MM.1S (cell line): Measurements from ENCODE around the gene CCNYL1.
"Not testable (repeated sequence)": the region's sequence is repeated elsewhere in the genome, so short reads cannot be mapped to it uniquely, and the experiment has no call there.

ENCODE experiments used
- DNase-seq: peaks from one replicate; pipeline ENCODE4 v3.0.0-alpha.2; 2015
- H2AFZ ChIP-seq: fragments of 300-600 bp; sonication (generic); 2 replicates; pipeline ENCODE4 v1.6.0; 2016; ENCODE audit warnings: antibody characterized with exemption, low read length
- H3F3A ChIP-seq: fragments of 300-600 bp; sonication (generic); 2 replicates; pipeline ENCODE4 v1.6.1; 2016; ENCODE audit warnings: mild to moderate bottlenecking, antibody characterized with exemption, low read length, moderate library complexity, mixed read lengths; ENCODE audit not compliant: insufficient read depth
- H3K27ac ChIP-seq: fragments of 300-600 bp; sonication (generic); 2 replicates; pipeline ENCODE4 v1.5.1; 2016; ENCODE audit warnings: mild to moderate bottlenecking, low read length
- H3K27me3 ChIP-seq: fragments of 300-600 bp; sonication (generic); replicated peaks from 2 replicates; pipeline ENCODE4 v1.6.0; 2016; ENCODE audit warnings: low read length; ENCODE audit not compliant: insufficient read depth
- H3K36me3 ChIP-seq: fragments of 300-600 bp; sonication (generic); replicated peaks from 2 replicates; pipeline ENCODE4 v1.6.1; 2016; ENCODE audit warnings: mild to moderate bottlenecking, low read length, mixed read lengths; ENCODE audit not compliant: insufficient read depth
- H3K4me1 ChIP-seq: fragments of 300-600 bp; sonication (generic); 2 replicates; pipeline ENCODE4 v1.6.1; 2016; ENCODE audit warnings: low read length, mixed read lengths
- H3K4me2 ChIP-seq: fragments of 300-600 bp; sonication (generic); 2 replicates; pipeline ENCODE4 v1.6.0; 2016; ENCODE audit warnings: low read depth, low read length
- H3K4me3 ChIP-seq: fragments of 300-600 bp; sonication (generic); 2 replicates; pipeline ENCODE4 v1.5.1; 2016; ENCODE audit warnings: low read length, mixed read lengths
- H3K79me2 ChIP-seq: fragments of 300-600 bp; sonication (generic); 2 replicates; pipeline ENCODE4 v1.6.1; 2016; ENCODE audit warnings: mixed run types, low read length, mixed read lengths
- H3K9ac ChIP-seq: fragments of 300-600 bp; sonication (generic); 2 replicates; pipeline ENCODE4 v1.6.1; 2016; ENCODE audit warnings: low read length, mixed read lengths
- H3K9me2 ChIP-seq: fragments of 300-600 bp; sonication (generic); replicated peaks from 2 replicates; pipeline ENCODE4 v1.6.1; 2016; ENCODE audit warnings: mild to moderate bottlenecking, low read length, mixed read lengths; ENCODE audit not compliant: insufficient read depth
- H3K9me3 ChIP-seq: fragments of 300-600 bp; sonication (generic); replicated peaks from 2 replicates; pipeline ENCODE4 v1.6.1; 2016; ENCODE audit warnings: mild to moderate bottlenecking, low read length, mixed read lengths; ENCODE audit not compliant: insufficient read depth
- H4K20me1 ChIP-seq: fragments of 300-600 bp; sonication (generic); 2 replicates; pipeline ENCODE4 v1.6.1; 2016; ENCODE audit warnings: mild to moderate bottlenecking, low read length, moderate library complexity, mixed read lengths; ENCODE audit not compliant: insufficient read depth
- CTCF ChIP-seq: fragments of 300-600 bp; sonication (generic); IDR thresholded peaks from 2 replicates; pipeline ENCODE4 v1.5.1; 2016; ENCODE audit warnings: antibody characterized with exemption, low read length, mixed read lengths
- EZH2 ChIP-seq: fragments of 300-600 bp; sonication (generic); optimal IDR thresholded peaks from 2 replicates; pipeline ENCODE3; 2017; ENCODE audit warnings: low read depth, mild to moderate bottlenecking, antibody characterized with exemption, low read length, mixed read lengths
- EZH2phosphoT487 ChIP-seq: fragments of 300-600 bp; sonication (generic); IDR thresholded peaks from 2 replicates; pipeline ENCODE4 v1.6.1; 2018; ENCODE audit warnings: antibody characterized with exemption, low read length

CCNYL1 gene

DNA sequence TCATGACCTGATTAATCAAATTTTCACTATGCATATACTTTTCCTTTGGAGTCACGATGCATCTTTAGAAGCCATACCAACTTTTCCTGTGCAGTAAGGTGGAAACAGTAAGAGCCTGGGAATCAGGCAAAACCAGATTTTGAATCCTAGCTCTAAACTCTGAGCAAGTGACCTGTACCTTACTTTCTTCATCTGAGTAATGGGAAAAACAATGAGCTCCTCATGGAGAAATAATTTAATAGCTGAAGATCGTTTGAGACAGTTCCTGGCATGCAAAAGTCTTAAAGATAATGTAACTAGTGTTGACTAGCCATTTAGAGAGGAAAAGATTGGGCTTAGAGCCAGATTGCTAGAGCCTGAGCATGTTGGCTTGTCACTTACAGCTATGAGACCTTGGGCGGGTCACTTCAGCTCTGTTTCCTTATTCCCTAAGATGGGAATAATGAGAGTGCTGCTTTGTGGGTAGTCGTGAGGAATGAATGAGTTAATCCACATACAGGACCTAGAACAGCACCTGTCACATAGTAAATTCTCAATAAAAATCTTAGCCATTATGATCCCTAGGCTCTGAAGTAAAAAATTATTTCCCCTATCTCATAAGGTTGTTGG, 17.7 kb upstream of the CCNYL1 start:
- H3K9me2 ChIP-seq: no peaks in the 10 kb centered on the region
- H3K9me3 ChIP-seq: no peaks in the 10 kb centered on the region
- H4K20me1 ChIP-seq: no peaks in the 10 kb centered on the region
- no peak for TF ChIP-seq EZH2phosphoT487
- no peak for TF ChIP-seq EZH2
- TF ChIP-seq CTCF: no peak
- H2AFZ ChIP-seq: no peak overlapping the region
- H3K36me3 ChIP-seq: no peaks in the 10 kb centered on the region
- no peaks in the 10 kb centered on the region for H3F3A ChIP-seq
- no peaks in the 10 kb centered on the region for H3K27me3 ChIP-seq
- DNase-seq: no peak
- no peak overlapping the region for H3K9ac ChIP-seq
- H3K79me2 ChIP-seq: no peaks in the 10 kb centered on the region
- no peak overlapping the region for H3K4me3 ChIP-seq
- no peak overlapping the region for H3K27ac ChIP-seq
- H3K4me2 ChIP-seq: no peak overlapping the region
- H3K4me1 ChIP-seq: no peaks in the 10 kb centered on the region

DNA sequence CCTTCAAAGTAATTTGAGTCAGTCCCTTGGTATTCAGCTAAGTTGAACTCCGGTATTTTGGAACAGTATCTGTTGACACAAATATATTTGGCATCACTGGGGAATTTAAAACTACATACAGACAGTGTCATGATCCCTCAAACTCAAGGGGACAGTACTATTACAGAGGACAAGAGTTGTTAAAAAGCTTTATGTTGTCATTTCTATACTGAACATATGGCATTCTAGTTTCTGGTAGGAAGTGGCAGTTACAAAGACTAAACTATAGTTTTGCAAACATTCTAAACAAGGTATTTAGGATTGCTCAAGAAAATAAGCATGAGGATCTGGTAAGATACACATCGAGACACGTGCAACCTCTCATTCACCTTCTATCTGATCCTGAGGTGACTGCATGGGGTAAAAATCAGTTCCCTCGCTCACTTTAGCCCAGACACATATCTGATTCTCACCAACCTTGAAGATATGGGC, 16.6 kb upstream of the CCNYL1 start:
- TF ChIP-seq CTCF: no peak
- TF ChIP-seq EZH2phosphoT487: no peak
- no peak for TF ChIP-seq EZH2
- Histone ChIP-seq H3K79me2 (no peaks in the 10 kb centered on the region), H3K27ac (no peak overlapping the region), H2AFZ (peak overlapping the region; percentile 41), H3K4me2 (no peak overlapping the region), H4K20me1 (no peaks in the 10 kb centered on the region), H3K4me1 (no peaks in the 10 kb centered on the region), H3K9me2 (no peaks in the 10 kb centered on the region), H3K36me3 (no peaks in the 10 kb centered on the region), H3K4me3 (no peak overlapping the region), H3K9me3 (no peaks in the 10 kb centered on the region), H3K9ac (no peak overlapping the region), H3K27me3 (no peaks in the 10 kb centered on the region), H3F3A (no peaks in the 10 kb centered on the region)
- DNase-seq: no peak

GRCh38 chr2:207695293-207695692, 16.1 kb upstream of the CCNYL1 start:
- Histone ChIP-seq H3K4me1 (no peaks in the 10 kb centered on the region), H3K79me2 (no peaks in the 10 kb centered on the region), H3K4me3 (no peak overlapping the region), H3K36me3 (no peaks in the 10 kb centered on the region), H3K9me3 (no peaks in the 10 kb centered on the region), H3K27ac (no peak overlapping the region), H3F3A (no peaks in the 10 kb centered on the region), H3K9me2 (no peaks in the 10 kb centered on the region), H3K27me3 (no peaks in the 10 kb centered on the region), H3K4me2 (no peak overlapping the region), H3K9ac (no peak overlapping the region), H4K20me1 (no peaks in the 10 kb centered on the region), H2AFZ (peak overlapping the region; percentile 41)
- no peak for DNase-seq
- TF ChIP-seq EZH2phosphoT487 (no peak), EZH2 (no peak), CTCF (no peak)

DNA sequence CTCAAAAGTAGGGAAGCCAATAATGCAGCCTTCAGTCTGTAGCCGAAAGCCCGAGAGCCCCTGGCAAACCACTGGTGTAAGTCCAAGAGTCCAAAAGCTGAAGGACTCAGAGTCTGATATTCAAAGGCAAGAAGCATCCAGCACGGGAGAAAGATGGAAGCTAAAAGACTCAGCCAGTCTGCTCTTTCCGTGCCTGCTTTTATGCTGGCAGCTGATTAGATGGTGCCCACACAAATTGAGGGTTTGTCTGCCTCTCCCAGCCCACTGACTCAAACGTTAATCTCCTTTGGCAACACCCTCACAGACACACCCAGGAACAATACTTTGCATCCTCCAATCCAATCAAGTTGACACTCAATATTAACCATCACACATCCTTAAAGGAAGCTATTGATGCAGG, 14.5 kb upstream of the CCNYL1 start:
- not testable (repeated sequence) for H3K4me1 ChIP-seq, H3F3A ChIP-seq, H3K4me3 ChIP-seq, DNase-seq, H3K36me3 ChIP-seq, H3K4me2 ChIP-seq, H3K27me3 ChIP-seq, H3K9ac ChIP-seq, H3K27ac ChIP-seq, H3K9me3 ChIP-seq, H3K9me2 ChIP-seq, H4K20me1 ChIP-seq, H2AFZ ChIP-seq, H3K79me2 ChIP-seq
